Fibroblast of lung (primary cell): ENCODE data around the gene XPO6.

ENCODE experiments used
- EZH2 ChIP-seq: IDR thresholded peaks from 2 replicates; pipeline ENCODE4 v1.5.1; 2012; ENCODE audit warnings: low read length, control low read depth, mild to moderate bottlenecking; ENCODE audit errors: missing control alignments
- TF ChIP-seq, protein P1 (sequence below), 2 donors: IDR thresholded peaks in 1 of 2; conservative IDR thresholded peaks in 1 of 2; 1 replicate in 1 of 2; 2 replicates in 1 of 2; pipeline ENCODE4 v1.5.1; 2011 to 2012; ENCODE audit warnings: low read length in 2 of 2, control low read depth in 1 of 2, inconsistent platforms in 1 of 2, low read depth in 1 of 2, mild to moderate bottlenecking in 1 of 2

DNA sequence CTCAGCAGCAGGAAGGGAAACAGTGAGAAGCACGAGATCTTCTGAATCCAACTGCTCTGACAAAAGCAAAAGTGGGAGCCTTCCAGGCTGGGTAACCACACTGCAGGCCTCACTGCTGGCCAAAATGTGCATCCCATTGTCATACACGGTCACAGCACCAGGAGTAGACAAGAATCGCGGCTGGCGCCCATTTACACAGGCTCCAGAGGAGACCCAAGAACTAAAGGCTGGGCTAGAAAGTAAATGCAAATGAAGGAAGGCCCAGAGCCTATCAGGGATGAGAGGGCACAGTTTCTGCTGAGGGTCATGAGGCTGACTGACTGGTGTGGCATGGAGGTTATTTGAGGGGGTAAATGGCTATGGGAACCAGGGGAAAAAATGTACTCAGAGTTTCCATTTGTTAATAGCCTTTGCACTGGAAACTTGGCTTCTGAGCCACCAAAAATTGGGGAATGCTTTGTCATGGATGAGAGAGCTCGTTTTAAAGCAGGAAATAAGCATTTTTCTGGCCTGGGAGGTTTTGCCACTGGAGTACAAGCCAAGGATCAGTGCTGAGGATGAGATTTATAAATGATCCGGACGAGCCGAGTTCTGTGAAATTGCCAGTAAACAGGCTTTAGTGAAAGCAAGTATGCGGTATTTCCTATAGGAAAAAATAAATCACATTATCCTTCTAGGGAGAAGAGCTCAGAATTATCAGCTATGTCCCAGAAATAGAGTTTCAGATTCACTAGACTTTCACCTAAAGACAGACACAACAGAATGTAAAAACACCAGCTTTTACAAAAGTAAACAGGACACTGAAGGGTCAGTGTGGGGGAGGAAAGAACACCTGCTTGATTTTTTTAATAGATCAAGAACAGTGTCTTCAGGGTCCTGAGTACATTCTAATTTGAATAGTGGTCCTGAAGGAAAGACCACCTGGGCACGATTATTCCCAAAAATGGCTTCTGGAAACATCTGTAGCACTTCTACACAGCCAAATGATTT is 81.4 kb downstream of the XPO6 start:
- TF ChIP-seq, protein P1, sequence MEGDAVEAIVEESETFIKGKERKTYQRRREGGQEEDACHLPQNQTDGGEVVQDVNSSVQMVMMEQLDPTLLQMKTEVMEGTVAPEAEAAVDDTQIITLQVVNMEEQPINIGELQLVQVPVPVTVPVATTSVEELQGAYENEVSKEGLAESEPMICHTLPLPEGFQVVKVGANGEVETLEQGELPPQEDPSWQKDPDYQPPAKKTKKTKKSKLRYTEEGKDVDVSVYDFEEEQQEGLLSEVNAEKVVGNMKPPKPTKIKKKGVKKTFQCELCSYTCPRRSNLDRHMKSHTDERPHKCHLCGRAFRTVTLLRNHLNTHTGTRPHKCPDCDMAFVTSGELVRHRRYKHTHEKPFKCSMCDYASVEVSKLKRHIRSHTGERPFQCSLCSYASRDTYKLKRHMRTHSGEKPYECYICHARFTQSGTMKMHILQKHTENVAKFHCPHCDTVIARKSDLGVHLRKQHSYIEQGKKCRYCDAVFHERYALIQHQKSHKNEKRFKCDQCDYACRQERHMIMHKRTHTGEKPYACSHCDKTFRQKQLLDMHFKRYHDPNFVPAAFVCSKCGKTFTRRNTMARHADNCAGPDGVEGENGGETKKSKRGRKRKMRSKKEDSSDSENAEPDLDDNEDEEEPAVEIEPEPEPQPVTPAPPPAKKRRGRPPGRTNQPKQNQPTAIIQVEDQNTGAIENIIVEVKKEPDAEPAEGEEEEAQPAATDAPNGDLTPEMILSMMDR (conservative IDR thresholded peaks at IDR 0.05 in 1 of 2, IDR thresholded peaks at IDR 0.05 in 1 of 2; ENCODE audit: low read depth in 1 of 2, low read length in 2 of 2), result no peak
- no peak for TF ChIP-seq EZH2
